OCI-LY7 (cell line): ENCODE results near the gene TYMP. TPM values are rescaled to one million over a fixed set of nuclear protein-coding genes. Genes with fewer than 3 reads are reported as not detected.

ENCODE experiments used
- BruUV-seq: library from RNA; stranded (reverse); fragments of 400-500 nt; replicated peaks from 2 replicates; lab custom pipeline; 2021; lab: Mats Ljungman, UMichigan
- CTCF ChIA-PET: fragments of 300-600 bp; sonication (Branson Sonifier 250); formaldehyde crosslinking; loops from one replicate; lab custom pipeline; 2022; ENCODE audit warnings: antibody characterized with exemption; ENCODE audit not compliant: unreplicated experiment; lab: Charles Lee
- POLR2A ChIA-PET: fragments of 300-600 bp; sonication (Branson Sonifier 250); formaldehyde crosslinking; loops from one replicate; lab custom pipeline; 2022; ENCODE audit warnings: antibody characterized with exemption; lab: Charles Lee
- DNase-seq: peaks from one replicate; pipeline ENCODE4 v3.0.0-alpha.2; 2015; ENCODE audit warnings: low spot score
- H2AFZ ChIP-seq: fragments of 200-600 bp; sonication (generic), shearing (Covaris generic); 2 replicates; pipeline ENCODE4 v1.6.1; 2014; ENCODE audit warnings: mild to moderate bottlenecking, antibody characterized with exemption, low read length, moderate library complexity
- H3K27ac ChIP-seq: fragments of 200-600 bp; sonication (generic); 2 replicates; pipeline ENCODE4 v1.5.1; 2014; ENCODE audit warnings: mixed run types, low read depth, mild to moderate bottlenecking, moderate library complexity, low read length, inconsistent platforms; ENCODE audit not compliant: poor library complexity, severe bottlenecking
- H3K36me3 ChIP-seq: fragments of 200-600 bp; sonication (generic); 2 replicates; pipeline ENCODE4 v1.6.1; 2014; ENCODE audit warnings: mild to moderate bottlenecking, antibody characterized with exemption, low read length, moderate library complexity, mixed read lengths; ENCODE audit not compliant: insufficient read depth
- H3K4me1 ChIP-seq: fragments of 200-600 bp; sonication (generic); 2 replicates; pipeline ENCODE4 v1.5.1; 2014; ENCODE audit warnings: mild to moderate bottlenecking, low read length; ENCODE audit not compliant: insufficient read depth, poor library complexity, severe bottlenecking
- H3K4me2 ChIP-seq: fragments of 200-600 bp; sonication (generic); 2 replicates; pipeline ENCODE4 v1.6.1; 2014; ENCODE audit warnings: mild to moderate bottlenecking, low read length
- H3K4me3 ChIP-seq: fragments of 200-600 bp; sonication (generic); 2 replicates; pipeline ENCODE4 v1.5.1; 2014; ENCODE audit warnings: mild to moderate bottlenecking, low read depth, low read length; ENCODE audit not compliant: poor library complexity, severe bottlenecking
- H3K79me2 ChIP-seq: fragments of 200-600 bp; sonication (generic); 2 replicates; pipeline ENCODE4 v1.6.1; 2016; ENCODE audit warnings: low read depth, mild to moderate bottlenecking, low read length, moderate library complexity, mixed read lengths; ENCODE audit not compliant: insufficient read depth
- H3K9me2 ChIP-seq: fragments of 200-600 bp; sonication (generic); 2 replicates; pipeline ENCODE4 v1.6.1; 2016; ENCODE audit warnings: mild to moderate bottlenecking, low read length, mixed read lengths; ENCODE audit not compliant: insufficient read depth
- H3K9me3 ChIP-seq: fragments of 200-600 bp; sonication (generic); 2 replicates; pipeline ENCODE4 v1.6.1; 2014; ENCODE audit warnings: mild to moderate bottlenecking, mixed run types, low read length, mixed read lengths
- H4K20me1 ChIP-seq: fragments of 200-600 bp; sonication (generic); 2 replicates; pipeline ENCODE4 v1.6.1; 2014; ENCODE audit warnings: mild to moderate bottlenecking, antibody characterized with exemption, low read length, moderate library complexity, mixed read lengths; ENCODE audit not compliant: insufficient read depth
- CTCF ChIP-seq: fragments of 200-600 bp; sonication (generic); conservative IDR thresholded peaks from 2 replicates; pipeline ENCODE4 v1.5.1; 2014; ENCODE audit warnings: mild to moderate bottlenecking, antibody characterized with exemption, low read length, moderate library complexity, mixed read lengths
- EZH2phosphoT487 ChIP-seq: fragments of 200-600 bp; sonication (generic); IDR thresholded peaks from 2 replicates; pipeline ENCODE4 v1.6.1; 2018; ENCODE audit warnings: low read depth, borderline replicate concordance, mild to moderate bottlenecking, mixed run types, antibody characterized with exemption, low read length, moderate library complexity, mixed read lengths
- intact Hi-C: fragments of 100-400 bp; cut with micrococcal nuclease; formaldehyde crosslinking; loops from one replicate; pipeline ENCODE4 v1.10.0; 2022; ENCODE audit not compliant: unreplicated experiment
- total RNA-seq, 2 experiments: library from RNA; depleted of rRNA in 1 of 2; stranded (reverse); fragments of >200 nt in 1 of 2; shearing (Covaris generic) in 1 of 2; gene quantifications; 2 replicates each; pipeline ENCODE4 v1.2.3, GENCODE V29; 2014 to 2022

Gene TYMP
- total RNA-seq, 2 experiments from 2014 or later, result 3.9 to 4.0 TPM

GRCh38 chr22:50477923-50478322 lies 51.9 kb downstream of the TYMP start:
- TF ChIP-seq CTCF, result no peak
- TF ChIP-seq EZH2phosphoT487, result no peak
- H3K4me1 ChIP-seq, result peaks cover 16% of the 10 kb centered on the region
- no TSS peak for BruUV-seq
- H3K79me2 ChIP-seq, result peaks cover 17% of the 10 kb centered on the region
- H3K9me2 ChIP-seq, result no peaks in the 10 kb centered on the region
- no peaks in the 10 kb centered on the region for H3K9me3 ChIP-seq
- CTCF ChIA-PET, result no interaction called here
- peaks cover under 1% of the 10 kb centered on the region; the same call in 1 of the 2 replicates for H3K36me3 ChIP-seq
- POLR2A ChIA-PET, result no interaction called here
- peaks cover 6% of the 10 kb centered on the region; the same call in 1 of the 2 replicates for H4K20me1 ChIP-seq
- intact Hi-C loops, result loop anchor here (10.0 kb wide), 1 partner anchor 233 kb away; the partner anchor contains the start of gene TUBGCP6
- DNase-seq, result no peak
- H2AFZ ChIP-seq, result no peak overlapping the region
- no peak overlapping the region for H3K4me3 ChIP-seq
- no peak overlapping the region for H3K27ac ChIP-seq
- H3K4me2 ChIP-seq, result no peak overlapping the region

GRCh38 chr22:50476868-50477267 lies 52.9 kb downstream of the TYMP start:
- TF ChIP-seq CTCF (no peak), EZH2phosphoT487 (no peak)
- DNase-seq, result no peak
- H3K36me3 ChIP-seq, result peaks cover 11% of the 10 kb centered on the region; the same call in 1 of the 2 replicates
- H3K27ac ChIP-seq, result no peak overlapping the region
- H3K4me1 ChIP-seq, result peaks cover 27% of the 10 kb centered on the region
- H3K9me2 ChIP-seq, result no peaks in the 10 kb centered on the region
- no peaks in the 10 kb centered on the region for H3K9me3 ChIP-seq
- intact Hi-C loops, result loop anchor here (10.0 kb wide), 1 partner anchor 232 kb away; the partner anchor contains the start of gene TUBGCP6
- peaks cover 6% of the 10 kb centered on the region; the same call in 1 of the 2 replicates for H4K20me1 ChIP-seq
- no peak overlapping the region for H3K4me2 ChIP-seq
- H3K4me3 ChIP-seq, result no peak overlapping the region
- ChIA-PET POLR2A (no interaction called here), CTCF (no interaction called here)
- H2AFZ ChIP-seq, result no peak overlapping the region
- H3K79me2 ChIP-seq, result peaks cover 28% of the 10 kb centered on the region
- BruUV-seq, result no TSS peak

Other genes with a start within 250 kb of the TYMP start
- 10.7 and 13.6 TPM in 2 replicates for gene PLXNB2, start 222.4 kb downstream of the TYMP start, total RNA-seq (2014; rRNA removed; shearing (Covaris generic))
- 38.9 and 39.2 TPM in 2 replicates for gene PLXNB2, start 222.4 kb downstream of the TYMP start, total RNA-seq (2022)
- gene DENND6B, start 203.0 kb downstream of the TYMP start, total RNA-seq (2014; rRNA removed; shearing (Covaris generic)), result 25.0 and 31.6 TPM in 2 replicates
- 38.1 and 45.0 TPM in 2 replicates for gene DENND6B, start 203.0 kb downstream of the TYMP start, total RNA-seq (2022)
- 55.0 and 64.5 TPM in 2 replicates for gene PPP6R2, start 186.7 kb downstream of the TYMP start, total RNA-seq (2014; rRNA removed; shearing (Covaris generic))
- 62.3 and 65.8 TPM in 2 replicates for gene PPP6R2, start 186.7 kb downstream of the TYMP start, total RNA-seq (2022)
- gene SBF1, start 55.0 kb downstream of the TYMP start, total RNA-seq (2014; rRNA removed; shearing (Covaris generic)), result 134 and 177 TPM in 2 replicates
- gene SBF1, start 55.0 kb downstream of the TYMP start, total RNA-seq (2022), result 160 and 181 TPM in 2 replicates
- 2.7 and 4.3 TPM in 2 replicates for gene ADM2, start 48.5 kb downstream of the TYMP start, total RNA-seq (2014; rRNA removed; shearing (Covaris generic))
- gene ADM2, start 48.5 kb downstream of the TYMP start, total RNA-seq (2022), result 7.0 and 7.9 TPM in 2 replicates
- not detected in 2 replicates for gene MIOX, start 43.2 kb downstream of the TYMP start, total RNA-seq (2014; rRNA removed; shearing (Covaris generic))
- gene MIOX, start 43.2 kb downstream of the TYMP start, total RNA-seq (2022), result 0.53 and 0.74 TPM in 2 replicates
- 37.8 and 50.7 TPM in 2 replicates for gene LMF2, start 22.3 kb downstream of the TYMP start, total RNA-seq (2014; rRNA removed; shearing (Covaris generic))
- gene LMF2, start 22.3 kb downstream of the TYMP start, total RNA-seq (2022), result 49.2 and 49.8 TPM in 2 replicates
- 129 and 151 TPM in 2 replicates for gene NCAPH2, start 21.8 kb downstream of the TYMP start, total RNA-seq (2014; rRNA removed; shearing (Covaris generic))
- gene NCAPH2, start 21.8 kb downstream of the TYMP start, total RNA-seq (2022), result 124 and 126 TPM in 2 replicates
- gene SCO2, start 4.4 kb downstream of the TYMP start, total RNA-seq (2014; rRNA removed; shearing (Covaris generic)), result 2.7 and 4.9 TPM in 2 replicates
- gene SCO2, start 4.4 kb downstream of the TYMP start, total RNA-seq (2022), result 3.9 and 4.1 TPM in 2 replicates
- 0.08 and 0.25 TPM in 2 replicates for gene KLHDC7B, start 15.9 kb upstream of the TYMP start, total RNA-seq (2014; rRNA removed; shearing (Covaris generic))
- 0.31 and 0.46 TPM in 2 replicates for gene KLHDC7B, start 15.9 kb upstream of the TYMP start, total RNA-seq (2022)
- gene SYCE3, start 32.9 kb upstream of the TYMP start, total RNA-seq (2014; rRNA removed; shearing (Covaris generic)), result not detected in 2 replicates
- not detected in 2 replicates for gene SYCE3, start 32.9 kb upstream of the TYMP start, total RNA-seq (2022)
- 92.6 and 101 TPM in 2 replicates for gene CPT1B, start 48.4 kb upstream of the TYMP start, total RNA-seq (2014; rRNA removed; shearing (Covaris generic))
- 138 and 162 TPM in 2 replicates for gene CPT1B, start 48.4 kb upstream of the TYMP start, total RNA-seq (2022)
- 83.8 and 85.8 TPM in 2 replicates for gene CHKB, start 52.8 kb upstream of the TYMP start, total RNA-seq (2014; rRNA removed; shearing (Covaris generic))
- gene CHKB, start 52.8 kb upstream of the TYMP start, total RNA-seq (2022), result 100 and 110 TPM in 2 replicates
- gene MAPK8IP2, start 70.8 kb upstream of the TYMP start, total RNA-seq (2014; rRNA removed; shearing (Covaris generic)), result 0.54 and 0.62 TPM in 2 replicates
- 1.5 and 2.2 TPM in 2 replicates for gene MAPK8IP2, start 70.8 kb upstream of the TYMP start, total RNA-seq (2022)
- 20.1 and 31.6 TPM in 2 replicates for gene ARSA, start 98.1 kb upstream of the TYMP start, total RNA-seq (2014; rRNA removed; shearing (Covaris generic))
- gene ARSA, start 98.1 kb upstream of the TYMP start, total RNA-seq (2022), result 34.4 and 34.8 TPM in 2 replicates
- gene SHANK3, start 142.8 kb upstream of the TYMP start, total RNA-seq (2014; rRNA removed; shearing (Covaris generic)), result not detected in 2 replicates
- gene SHANK3, start 142.8 kb upstream of the TYMP start, total RNA-seq (2022), result 0.07 and 0.15 TPM in 2 replicates
- not detected in 2 replicates for gene ACR, start 208.2 kb upstream of the TYMP start, total RNA-seq (2014; rRNA removed; shearing (Covaris generic))
- gene ACR, start 208.2 kb upstream of the TYMP start, total RNA-seq (2022), result not detected in 2 replicates